ENCODE data around the gene CABP4. TPM values are rescaled to one million over a fixed set of nuclear protein-coding genes. Genes with fewer than 3 reads are reported as not detected.

CABP4 gene
- total and polyA plus RNA-seq, 2 donors: 0.52 to 1.6 TPM

GRCh38 chr11:67433536-67434394 lies 21.4 kb upstream of the CABP4 start:
- no peak overlapping the region for H3K4me3 ChIP-seq (ENCODE audit: low read length in 2 of 2)
- H3K27me3 ChIP-seq (ENCODE audit: control insufficient read depth in 2 of 2, insufficient read depth in 1 of 2, low read length in 1 of 2): no peaks in the 10 kb centered on the region
- peaks cover 0 to 4% of the 10 kb centered on the region in 2 donors for H3K9me3 ChIP-seq (ENCODE audit: control insufficient read depth in 2 of 2, insufficient read depth in 1 of 2, low read length in 1 of 2)
- H3K4me1 ChIP-seq (ENCODE audit: control insufficient read depth in 2 of 2, insufficient read depth in 2 of 2, low read length in 2 of 2): peaks cover 44 to 80% of the 10 kb centered on the region in 2 donors
- WGBS: 95% methylated on average over 22 of the region's 22 CpGs
- no peak for DNase-seq (ENCODE audit: low read depth in 6 of 9, low spot score in 9 of 9)
- peaks cover 60 to 67% of the 10 kb centered on the region in 2 donors for H3K36me3 ChIP-seq (ENCODE audit: control insufficient read depth in 2 of 2, insufficient read depth in 2 of 2, low read length in 1 of 2)
- peak overlapping the region in 1 of 2 donors; percentile 14 for H3K27ac ChIP-seq (ENCODE audit: low read depth in 1 of 2, low read length in 1 of 2)

- Histone ChIP-seq H3K36me3 (ENCODE audit: control insufficient read depth in 2 of 2, insufficient read depth in 2 of 2, low read length in 1 of 2) (peaks cover 64 to 68% of the 10 kb centered on the region in 2 donors), H3K9me3 (ENCODE audit: control insufficient read depth in 2 of 2, insufficient read depth in 1 of 2, low read length in 1 of 2) (peaks cover 0 to 4% of the 10 kb centered on the region in 2 donors), H3K27me3 (ENCODE audit: control insufficient read depth in 2 of 2, insufficient read depth in 1 of 2, low read length in 1 of 2) (no peaks in the 10 kb centered on the region), H3K4me3 (ENCODE audit: low read length in 2 of 2) (no peak overlapping the region), H3K4me1 (ENCODE audit: control insufficient read depth in 2 of 2, insufficient read depth in 2 of 2, low read length in 2 of 2) (peaks cover 46 to 80% of the 10 kb centered on the region in 2 donors), H3K27ac (ENCODE audit: low read depth in 1 of 2, low read length in 1 of 2) (peak overlapping the region; percentile 22 to 94)
- 91% methylated on average over 23 of the region's 23 CpGs for WGBS
- no peak for DNase-seq (ENCODE audit: low read depth in 6 of 9, low spot score in 9 of 9)
Measured at GRCh38 chr11:67434395-67434881, 20.7 kb upstream of the CABP4 start.

- Histone ChIP-seq H3K36me3 (ENCODE audit: control insufficient read depth in 2 of 2, insufficient read depth in 2 of 2, low read length in 1 of 2) (peaks cover 59 to 64% of the 10 kb centered on the region in 2 donors), H3K4me1 (ENCODE audit: control insufficient read depth in 2 of 2, insufficient read depth in 2 of 2, low read length in 2 of 2) (peaks cover 47 to 81% of the 10 kb centered on the region in 2 donors), H3K27ac (ENCODE audit: low read depth in 1 of 2, low read length in 1 of 2) (peak overlapping the region; percentile 20 to 94), H3K4me3 (ENCODE audit: low read length in 2 of 2) (peak overlapping the region; percentile 91 to 96), H3K27me3 (ENCODE audit: control insufficient read depth in 2 of 2, insufficient read depth in 1 of 2, low read length in 1 of 2) (no peaks in the 10 kb centered on the region), H3K9me3 (ENCODE audit: control insufficient read depth in 2 of 2, insufficient read depth in 1 of 2, low read length in 1 of 2) (peaks cover 0 to 6% of the 10 kb centered on the region in 2 donors)
- DNase-seq (ENCODE audit: low read depth in 6 of 9, low spot score in 9 of 9): no peak
- WGBS: 85% methylated on average over 26 of the region's 26 CpGs
Measured at GRCh38 chr11:67435031-67435726, 20.0 kb upstream of the CABP4 start.

GRCh38 chr11:67435727-67436458 lies 19.3 kb upstream of the CABP4 start:
- peak overlapping the region; percentile 90 to 94 for H3K27ac ChIP-seq (ENCODE audit: low read depth in 1 of 2, low read length in 1 of 2)
- peaks cover 0 to 6% of the 10 kb centered on the region in 2 donors for H3K9me3 ChIP-seq (ENCODE audit: control insufficient read depth in 2 of 2, insufficient read depth in 1 of 2, low read length in 1 of 2)
- H3K4me1 ChIP-seq (ENCODE audit: control insufficient read depth in 2 of 2, insufficient read depth in 2 of 2, low read length in 2 of 2): peaks cover 48 to 84% of the 10 kb centered on the region in 2 donors
- no peaks in the 10 kb centered on the region for H3K27me3 ChIP-seq (ENCODE audit: control insufficient read depth in 2 of 2, insufficient read depth in 1 of 2, low read length in 1 of 2)
- no peak for DNase-seq (ENCODE audit: low read depth in 6 of 9, low spot score in 9 of 9)
- H3K4me3 ChIP-seq (ENCODE audit: low read length in 2 of 2): peak overlapping the region; percentile 91 to 96
- WGBS: 92% methylated on average over 38 of the region's 38 CpGs
- H3K36me3 ChIP-seq (ENCODE audit: control insufficient read depth in 2 of 2, insufficient read depth in 2 of 2, low read length in 1 of 2): peaks cover 58 to 63% of the 10 kb centered on the region in 2 donors

GRCh38 chr11:67436459-67437081 lies 18.6 kb upstream of the CABP4 start:
- H3K4me3 ChIP-seq (ENCODE audit: low read length in 2 of 2): peak overlapping the region; percentile 91 to 96
- peak overlapping the region; percentile 90 to 94 for H3K27ac ChIP-seq (ENCODE audit: low read depth in 1 of 2, low read length in 1 of 2)
- no peaks in the 10 kb centered on the region for H3K27me3 ChIP-seq (ENCODE audit: control insufficient read depth in 2 of 2, insufficient read depth in 1 of 2, low read length in 1 of 2)
- H3K4me1 ChIP-seq (ENCODE audit: control insufficient read depth in 2 of 2, insufficient read depth in 2 of 2, low read length in 2 of 2): peaks cover 53 to 82% of the 10 kb centered on the region in 2 donors
- H3K36me3 ChIP-seq (ENCODE audit: control insufficient read depth in 2 of 2, insufficient read depth in 2 of 2, low read length in 1 of 2): peaks cover 54 to 63% of the 10 kb centered on the region in 2 donors
- peaks cover 0 to 6% of the 10 kb centered on the region in 2 donors for H3K9me3 ChIP-seq (ENCODE audit: control insufficient read depth in 2 of 2, insufficient read depth in 1 of 2, low read length in 1 of 2)
- DNase-seq (ENCODE audit: low read depth in 6 of 9, low spot score in 9 of 9): peak in 6 of 9 donors; percentile 66 to 88 (median 76)
- WGBS: 4% methylated on average over 6 of the region's 6 CpGs

GRCh38 chr11:67437082-67437808 lies 17.9 kb upstream of the CABP4 start, which contains the start of gene PTPRCAP:
Gene PTPRCAP, minus strand, starts transcription at chr11:67437682. Its CDS starts 63 bp downstream, at chr11:67437619.
- peaks cover 51 to 56% of the 10 kb centered on the region in 2 donors for H3K36me3 ChIP-seq (ENCODE audit: control insufficient read depth in 2 of 2, insufficient read depth in 2 of 2, low read length in 1 of 2)
- H3K4me3 ChIP-seq (ENCODE audit: low read length in 2 of 2): peak within 1 kb of the TSS; percentile 91 to 96
- H3K4me1 ChIP-seq (ENCODE audit: control insufficient read depth in 2 of 2, insufficient read depth in 2 of 2, low read length in 2 of 2): peaks cover 54 to 82% of the 10 kb centered on the region in 2 donors
- H3K9me3 ChIP-seq (ENCODE audit: control insufficient read depth in 2 of 2, insufficient read depth in 1 of 2, low read length in 1 of 2): peaks cover 0 to 7% of the 10 kb centered on the region in 2 donors
- peak within 1 kb of the TSS; percentile 94 to 98 for H3K27ac ChIP-seq (ENCODE audit: low read depth in 1 of 2, low read length in 1 of 2)
- no peaks in the 10 kb centered on the region for H3K27me3 ChIP-seq (ENCODE audit: control insufficient read depth in 2 of 2, insufficient read depth in 1 of 2, low read length in 1 of 2)
- peak in 7 of 9 donors; percentile 59 to 90 (median 79) for DNase-seq (ENCODE audit: low read depth in 6 of 9, low spot score in 9 of 9)
- 3% methylated on average over 26 of the region's 26 CpGs for WGBS

GRCh38 chr11:67437809-67438157 lies 17.4 kb upstream of the CABP4 start:
- no peaks in the 10 kb centered on the region for H3K27me3 ChIP-seq (ENCODE audit: control insufficient read depth in 2 of 2, insufficient read depth in 1 of 2, low read length in 1 of 2)
- 37% methylated on average over 3 of the region's 3 CpGs for WGBS
- H3K27ac ChIP-seq (ENCODE audit: low read depth in 1 of 2, low read length in 1 of 2): peak overlapping the region; percentile 94 to 98
- H3K9me3 ChIP-seq (ENCODE audit: control insufficient read depth in 2 of 2, insufficient read depth in 1 of 2, low read length in 1 of 2): peaks cover 0 to 11% of the 10 kb centered on the region in 2 donors
- H3K36me3 ChIP-seq (ENCODE audit: control insufficient read depth in 2 of 2, insufficient read depth in 2 of 2, low read length in 1 of 2): peaks cover 46 to 50% of the 10 kb centered on the region in 2 donors
- peaks cover 59 to 84% of the 10 kb centered on the region in 2 donors for H3K4me1 ChIP-seq (ENCODE audit: control insufficient read depth in 2 of 2, insufficient read depth in 2 of 2, low read length in 2 of 2)
- peak overlapping the region; percentile 91 to 96 for H3K4me3 ChIP-seq (ENCODE audit: low read length in 2 of 2)
- DNase-seq (ENCODE audit: low read depth in 6 of 9, low spot score in 9 of 9): no peak
